ENCODE results near the gene TRIM17. TPM values are rescaled to one million over a fixed set of nuclear protein-coding genes. Genes with fewer than 3 reads are reported as not detected.

TRIM17 gene
- total and polyA plus RNA-seq, 2 of the 8 experiments (the other 6 are each of a cell fraction or from before 2014, with no cell fraction given): 1.1 to 2.2 TPM

GRCh38 chr1:228393811-228394570 is 22.7 kb downstream of the TRIM17 start:
- H2AK5ac ChIP-seq (ENCODE audit: low read depth, low read length): no peak overlapping the region
- H3K14ac ChIP-seq (ENCODE audit: insufficient read length): no peak overlapping the region
- no peak overlapping the region for H4K8ac ChIP-seq (ENCODE audit: extremely low read depth, insufficient read depth, low read length)
- H2AFZ ChIP-seq (ENCODE audit: low read length): no peak overlapping the region
- no peaks in the 10 kb centered on the region for H3K27me3 ChIP-seq (replicated peaks in 1 of 4; ENCODE audit: control insufficient read depth in 3 of 4, extremely low read depth in 1 of 4, insufficient read depth in 3 of 4, low read length in 3 of 4)
- peaks cover 2% of the 10 kb centered on the region; the same call in 1 of the 2 replicates for H3K79me1 ChIP-seq (ENCODE audit: low read depth, low read length)
- no peak overlapping the region for H3K4ac ChIP-seq (replicated peaks; ENCODE audit: insufficient read length, low read depth, low read length)
- 88% methylated on average over 7 of the region's 9 CpGs; no CpG with 5 or more reads in 1 of the 2 experiments for WGBS, 2 experiments (ENCODE audit: extremely low coverage in 1 of 2, insufficient coverage in 1 of 2, insufficient read length in 1 of 2, insufficient replicate concordance in 2 of 2, low coverage in 1 of 2, low lambda C conversion rate in 2 of 2, missing lambda C conversion rate in 1 of 2)
- DNase-seq (ENCODE audit: low read depth in 1 of 2, low spot score in 2 of 2) (no peak), FAIRE-seq (no peak)
- peaks cover 14 to 21% of the 10 kb centered on the region in 2 experiments for H4K20me1 ChIP-seq (replicated peaks in 1 of 2; ENCODE audit: control insufficient read depth in 1 of 2, insufficient read depth in 2 of 2, low read length in 2 of 2)
- TF ChIP-seq NANOG (IDR thresholded peaks at IDR 0.05; ENCODE audit: insufficient read depth, low read depth, low read length, poor library complexity, severe bottlenecking) (no peak), NRF1 (IDR thresholded peaks at IDR 0.05; ENCODE audit: low read depth, low read length) (no peak), CHD2 (IDR thresholded peaks at IDR 0.05; ENCODE audit: low read length) (no peak), CREB1 (IDR thresholded peaks at IDR 0.05) (no peak)
- H2BK12ac ChIP-seq (ENCODE audit: low read depth, low read length): no peak overlapping the region
- no peak overlapping the region for H3K23ac ChIP-seq (ENCODE audit: insufficient read length)
- H3K79me2 ChIP-seq (ENCODE audit: control insufficient read depth in 1 of 2, insufficient read depth in 2 of 2, low read length in 2 of 2): no peaks in the 10 kb centered on the region
- no peak overlapping the region for H2BK20ac ChIP-seq (ENCODE audit: low read length)
- ChIA-PET POLR2A (ENCODE audit: partially characterized antibody) (interaction anchor here (0.7 to 5.8 kb wide), 7 partner anchors 8 to 103 kb away, joined by 3 to 31 read pairs (median 3); partner anchors contain the start of gene TRIM11), CTCF (ENCODE audit: partially characterized antibody) (interaction anchor here (0.6 to 3.4 kb wide), 13 partner anchors 10 to 396 kb away, joined by 3 to 21 read pairs (median 4); no protein-coding TSS in a partner anchor)
- H2BK120ac ChIP-seq (replicated peaks; ENCODE audit: low read depth, low read length): no peak overlapping the region
- no peak overlapping the region for H3K27ac ChIP-seq (ENCODE audit: low read depth, low read length)
- H4K5ac ChIP-seq (ENCODE audit: insufficient read length, low read depth, low read length): no peak overlapping the region
- H3K9me3 ChIP-seq (ENCODE audit: insufficient read depth in 2 of 2, low read depth in 1 of 2, low read length in 1 of 2): no peaks in the 10 kb centered on the region
- no peak overlapping the region for H3K56ac ChIP-seq (replicated peaks; ENCODE audit: insufficient read length, low read depth, low read length)
- H2BK15ac ChIP-seq (ENCODE audit: low read length): no peak overlapping the region
- H3K18ac ChIP-seq (ENCODE audit: extremely low read depth, low read length): no peak overlapping the region
- H3K23me2 ChIP-seq (ENCODE audit: low read depth, low read length): no peaks in the 10 kb centered on the region
- no peak overlapping the region for H3K4me2 ChIP-seq (ENCODE audit: insufficient read depth in 1 of 2, low read depth in 2 of 2, low read length in 2 of 2)
- H3K36me3 ChIP-seq (ENCODE audit: control insufficient read depth in 2 of 4, insufficient read depth in 4 of 4, low read length in 3 of 4): peaks cover 8 to 47% (median 22%) of the 10 kb centered on the region in 4 experiments; a peak in 7 of 8 replicates
- H3K9ac ChIP-seq (replicated peaks in 1 of 4; ENCODE audit: extremely low read depth in 1 of 4, low read depth in 3 of 4, low read length in 3 of 4): no peak overlapping the region
- H3K4me1 ChIP-seq (replicated peaks in 1 of 4; ENCODE audit: control insufficient read depth in 3 of 4, insufficient read depth in 4 of 4, low read length in 3 of 4): no peaks in the 10 kb centered on the region
- H4K91ac ChIP-seq (replicated peaks; ENCODE audit: insufficient read length, low read length): no peak overlapping the region
- no peak overlapping the region for H2BK5ac ChIP-seq (ENCODE audit: low read depth, low read length)
- H3K4me3 ChIP-seq (ENCODE audit: extremely low read depth in 1 of 4, insufficient read depth in 2 of 4, low read depth in 3 of 4, low read length in 4 of 4): no peak overlapping the region
